Measurements from ENCODE around the gene SRF.

Gene SRF

GRCh38 chr6:43229803-43230620, 58.9 kb downstream of the SRF start:
- no peak for DNase-seq (ENCODE audit: low read depth in 2 of 2)
- TF ChIP-seq CTCF (IDR thresholded peaks at IDR 0.05; ENCODE audit: low read depth, low read length) = no peak
- H3K4me3 ChIP-seq (replicated peaks in 1 of 2; ENCODE audit: low read depth in 2 of 2, low read length in 2 of 2) = peak overlapping the region in 1 of 2 donors; percentile 66

GRCh38 chr6:43231053-43231452, 60.0 kb downstream of the SRF start:
- TF ChIP-seq CTCF (IDR thresholded peaks at IDR 0.05; ENCODE audit: low read depth, low read length) = no peak
- no peak overlapping the region for H3K4me3 ChIP-seq (replicated peaks in 1 of 2; ENCODE audit: low read depth in 2 of 2, low read length in 2 of 2)
- no peak for DNase-seq (ENCODE audit: low read depth in 2 of 2)
